HEK293T (cell line): ENCODE measurements around the gene UCMA.

Experiments
- BHLHE40 ChIP-seq: fragments of 450-650 bp; IDR thresholded peaks from 2 replicates; pipeline ENCODE4 v1.6.1; 2016; ENCODE audit warnings: mild to moderate bottlenecking, moderate library complexity, borderline replicate concordance
- ELF4 ChIP-seq: fragments of 450-650 bp; IDR thresholded peaks from 2 replicates; pipeline ENCODE4 v1.6.1; 2017; ENCODE audit warnings: antibody characterized with exemption
- FOXA1 ChIP-seq: fragments of 450-650 bp; IDR thresholded peaks from 2 replicates; pipeline ENCODE4 v1.6.1; 2016; ENCODE audit warnings: mild to moderate bottlenecking
- FOXM1 ChIP-seq: fragments of 450-650 bp; IDR thresholded peaks from 2 replicates; pipeline ENCODE4 v1.6.1; 2017; ENCODE audit warnings: mild to moderate bottlenecking, borderline replicate concordance
- L3MBTL2 ChIP-seq: fragments of 450-650 bp; conservative IDR thresholded peaks from 2 replicates; pipeline ENCODE4 v1.6.1; 2016; ENCODE audit warnings: mild to moderate bottlenecking
- LEF1 ChIP-seq: fragments of 450-650 bp; IDR thresholded peaks from 2 replicates; pipeline ENCODE4 v1.6.1; 2017; ENCODE audit warnings: mild to moderate bottlenecking, borderline replicate concordance
- SUZ12 ChIP-seq: fragments of 450-650 bp; IDR thresholded peaks from 2 replicates; pipeline ENCODE4 v1.6.1; 2016; ENCODE audit warnings: mild to moderate bottlenecking

DNA sequence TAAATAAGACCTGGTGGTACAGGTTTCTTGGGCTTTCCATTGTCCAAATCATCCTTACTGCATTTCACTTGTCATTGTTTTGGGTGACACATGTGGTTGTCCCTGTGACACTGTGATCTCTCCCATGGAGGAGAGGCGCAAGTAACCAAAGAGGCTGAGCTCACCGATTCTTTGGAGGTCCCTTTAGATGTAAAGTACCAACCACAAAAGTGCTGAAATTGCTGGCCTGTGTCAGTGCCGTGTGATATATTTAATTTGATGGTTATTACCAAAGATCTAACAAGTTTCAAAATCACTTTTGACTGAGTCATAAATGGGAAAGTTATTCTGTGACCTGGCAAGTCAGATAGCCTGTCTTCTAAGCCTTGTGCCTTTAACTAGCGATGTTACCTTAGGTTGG, 53.4 kb downstream of the UCMA start:
- TF ChIP-seq SUZ12 (no peak), FOXA1 (no peak), L3MBTL2 (no peak), FOXM1 (no peak), ELF4 (no peak), LEF1 (no peak), BHLHE40 (no peak)
